M059J (cell line): ENCODE measurements around the gene HPCA. TPM values are rescaled to one million over a fixed set of nuclear protein-coding genes. Genes with fewer than 3 reads are reported as not detected.
"Not testable (repeated sequence)": the region's sequence is repeated elsewhere in the genome, so short reads cannot be mapped to it uniquely, and the experiment has no call there.

ENCODE experiments used
- DNase-seq: peaks from one replicate; pipeline ENCODE4 v3.0.0-alpha.2; 2012; ENCODE audit warnings: low read depth
- total RNA-seq: library from RNA; depleted of rRNA; stranded (reverse); fragments of >200 nt; shearing (Covaris generic); gene quantifications from 2 replicates; pipeline ENCODE4 v1.2.3, GENCODE V29; 2014

The HPCA gene
- total RNA-seq, 1 experiment from 2014 or later = 0.07 TPM

- no peak for DNase-seq
Observed at GRCh38 chr1:32902535-32902920, 16.2 kb downstream of the HPCA start.

GRCh38 chr1:32903991-32904785 lies 17.9 kb downstream of the HPCA start:
- no peak for DNase-seq

- DNase-seq = no peak
Observed at GRCh38 chr1:32904797-32905196, 18.5 kb downstream of the HPCA start.

- not testable (repeated sequence) for DNase-seq
Observed at GRCh38 chr1:32905588-32905987, 19.3 kb downstream of the HPCA start.

- no peak for DNase-seq
Observed at GRCh38 chr1:32906654-32907053, 20.4 kb downstream of the HPCA start.

DNA sequence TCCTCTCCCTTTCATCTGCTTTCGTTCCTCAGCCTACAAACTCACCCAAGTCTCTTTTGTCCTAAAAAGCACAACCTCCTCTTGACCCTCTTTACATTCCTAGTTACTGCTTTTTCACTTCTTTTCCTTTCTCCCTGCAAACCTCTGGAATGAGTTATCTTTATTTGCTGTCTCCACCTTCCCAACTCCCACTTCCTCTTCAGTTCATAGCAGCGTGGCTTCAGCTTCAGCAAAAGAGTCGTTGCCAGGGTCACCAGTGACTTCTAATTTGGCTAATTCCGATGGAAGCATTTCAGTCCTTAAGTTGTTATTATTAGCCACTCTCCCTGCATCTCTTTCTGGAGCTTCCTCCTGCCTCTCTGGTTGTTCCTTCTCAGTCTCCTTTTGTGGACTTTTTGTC lies 21.1 kb downstream of the HPCA start:
- no peak for DNase-seq

DNA sequence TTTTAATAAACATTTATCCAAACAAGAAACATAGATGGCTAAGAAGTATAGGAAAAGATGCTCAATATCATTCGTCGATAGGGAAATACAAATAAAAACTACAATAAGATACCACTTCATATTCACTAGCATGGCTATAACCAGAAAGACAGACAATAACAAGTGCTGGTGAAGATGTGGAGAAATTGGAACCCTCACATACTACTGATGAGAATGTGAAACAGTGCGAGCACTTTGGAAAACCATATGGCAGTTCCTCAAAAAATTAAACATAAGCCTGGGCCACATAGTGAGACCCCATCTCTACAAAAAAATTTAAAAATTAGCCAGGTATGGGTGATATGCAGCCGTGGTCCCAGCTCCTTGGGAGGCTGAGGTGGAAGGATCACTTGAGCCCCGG lies 24.0 kb downstream of the HPCA start:
- DNase-seq = no peak

- DNase-seq = no peak
Observed at GRCh38 chr1:32915766-32916706, 29.7 kb downstream of the HPCA start.

DNA sequence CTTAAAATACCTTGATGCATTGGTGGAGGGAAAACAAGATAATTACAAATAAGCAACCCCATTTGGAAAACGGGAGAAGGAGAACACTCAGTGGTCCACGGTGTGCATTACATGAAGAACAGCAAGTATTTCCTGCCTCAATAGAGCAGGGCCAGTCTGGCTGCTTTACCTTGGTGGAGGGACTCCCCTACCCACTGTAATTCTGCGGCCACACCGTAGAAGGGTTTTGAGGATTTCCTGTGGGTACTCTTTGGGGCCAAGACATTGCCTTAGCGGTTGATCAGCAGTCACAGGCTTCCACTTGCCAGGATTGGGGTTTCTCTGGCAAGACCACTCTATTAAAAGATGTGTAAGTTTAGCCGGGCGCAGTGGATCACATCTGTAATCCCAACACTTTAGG lies 31.2 kb downstream of the HPCA start:
- DNase-seq = no peak

DNA sequence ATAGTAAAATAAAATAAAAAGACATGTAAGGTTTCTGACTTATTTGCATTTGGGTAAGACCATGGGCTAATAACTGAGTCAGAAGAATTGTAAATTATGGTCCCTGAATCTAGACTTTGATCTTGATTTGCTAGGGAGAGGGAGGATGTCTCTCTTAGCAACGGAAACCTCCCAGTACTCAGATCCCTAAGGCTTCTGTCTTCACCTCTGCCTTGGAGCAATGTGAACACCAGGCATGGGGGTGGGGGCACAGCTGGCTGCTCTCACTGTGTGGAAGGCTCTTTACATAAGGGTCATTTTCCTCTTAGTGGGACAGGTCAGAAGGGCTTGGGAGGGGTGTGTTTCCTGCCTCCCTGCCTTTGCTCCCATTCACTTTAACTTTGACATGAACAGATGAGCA lies 31.9 kb downstream of the HPCA start:
- no peak for DNase-seq

DNA sequence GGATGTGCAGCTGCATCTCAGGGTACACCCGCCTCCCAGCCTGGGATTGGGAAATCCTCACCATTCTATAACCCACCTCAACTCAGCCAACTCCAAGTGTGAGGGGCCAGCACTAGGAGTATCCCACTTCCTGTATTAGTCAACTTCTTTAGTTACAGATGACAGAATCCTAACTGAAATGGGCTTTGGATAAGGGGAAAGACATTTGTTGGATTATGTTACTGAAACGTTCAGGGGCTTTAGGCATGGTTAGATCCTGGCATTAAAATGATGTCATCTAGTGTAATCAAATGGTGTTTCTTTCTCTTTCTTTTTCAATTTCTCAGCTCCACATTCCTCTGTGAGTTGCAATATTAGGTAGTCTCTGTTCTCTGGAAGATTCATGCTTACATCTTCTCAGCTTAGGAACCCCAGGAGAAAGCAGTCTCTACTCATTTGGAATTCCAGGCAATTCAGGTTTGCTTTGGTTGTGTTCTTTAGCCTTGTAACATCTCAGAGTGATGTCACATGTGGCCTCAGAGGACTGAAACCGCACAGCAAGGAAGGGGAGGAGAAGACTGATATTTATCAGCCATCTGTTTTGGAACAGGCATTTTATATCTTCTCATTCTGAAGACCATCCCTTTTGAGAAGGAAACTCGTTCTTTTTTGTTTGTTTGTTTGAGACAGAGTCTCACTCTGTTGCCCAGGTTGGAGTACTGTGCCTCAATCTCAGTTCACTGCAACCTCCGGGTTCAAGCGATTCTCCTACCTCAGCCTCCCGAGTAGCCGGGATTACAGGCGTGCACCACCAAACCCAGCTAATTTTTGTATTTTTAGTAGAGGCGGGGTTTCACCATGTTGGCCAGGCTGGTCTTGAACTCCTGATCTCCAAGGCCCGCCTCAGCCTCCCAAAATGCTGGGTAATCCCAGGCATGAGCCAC lies 33.8 kb downstream of the HPCA start:
- DNase-seq = peak; percentile 59

GRCh38 chr1:32920833-32921232 lies 34.5 kb downstream of the HPCA start:
- peak; percentile 39 for DNase-seq

- no peak for DNase-seq
Observed at GRCh38 chr1:32924881-32925344, 38.6 kb downstream of the HPCA start.

GRCh38 chr1:32925403-32926162 lies 39.3 kb downstream of the HPCA start:
- peak; percentile 39 for DNase-seq

DNA sequence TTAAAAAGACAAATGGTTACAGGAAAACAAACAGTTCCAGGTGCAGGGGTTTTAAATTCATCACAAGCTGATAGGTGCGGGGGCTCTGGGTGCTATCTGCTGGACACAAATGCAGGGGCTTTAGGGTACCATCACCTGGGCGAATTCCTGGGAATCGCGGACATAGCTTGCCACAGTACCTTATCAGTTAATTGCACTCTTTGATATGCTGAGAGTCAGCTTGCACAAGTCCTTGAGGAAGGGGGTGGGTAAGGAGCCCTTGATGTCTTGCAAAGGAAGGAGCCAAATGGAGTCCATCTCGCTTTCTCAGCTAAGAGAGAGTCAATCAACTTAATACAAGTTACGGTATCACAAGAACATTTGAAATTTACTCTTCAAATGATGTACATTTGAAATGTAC lies 40.3 kb downstream of the HPCA start:
- no peak for DNase-seq

- DNase-seq = no peak
Observed at GRCh38 chr1:32927441-32927840, 41.1 kb downstream of the HPCA start.

GRCh38 chr1:32928285-32928684 lies 42.0 kb downstream of the HPCA start:
- no peak for DNase-seq

DNA sequence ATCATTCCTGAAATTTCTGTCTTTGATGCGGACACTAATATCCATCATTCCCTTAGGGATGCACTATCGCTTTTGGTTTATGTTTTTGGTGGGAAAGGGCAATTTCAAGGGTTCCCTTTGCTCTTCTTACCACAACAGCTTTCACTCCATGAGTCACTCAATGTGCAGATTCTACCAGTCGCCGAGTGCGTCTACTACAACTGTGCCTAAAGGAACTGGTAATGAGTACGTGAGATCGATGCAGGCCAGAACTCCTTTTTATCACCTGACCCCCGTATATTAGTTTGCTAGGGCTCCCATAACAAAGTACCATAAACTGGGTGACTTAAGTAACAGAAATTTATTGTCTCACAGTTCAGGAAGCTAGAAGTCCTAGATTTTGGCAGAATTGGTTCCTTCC lies 42.4 kb downstream of the HPCA start:
- no peak for DNase-seq

GRCh38 chr1:32929366-32929765 lies 43.1 kb downstream of the HPCA start:
- no peak for DNase-seq

DNA sequence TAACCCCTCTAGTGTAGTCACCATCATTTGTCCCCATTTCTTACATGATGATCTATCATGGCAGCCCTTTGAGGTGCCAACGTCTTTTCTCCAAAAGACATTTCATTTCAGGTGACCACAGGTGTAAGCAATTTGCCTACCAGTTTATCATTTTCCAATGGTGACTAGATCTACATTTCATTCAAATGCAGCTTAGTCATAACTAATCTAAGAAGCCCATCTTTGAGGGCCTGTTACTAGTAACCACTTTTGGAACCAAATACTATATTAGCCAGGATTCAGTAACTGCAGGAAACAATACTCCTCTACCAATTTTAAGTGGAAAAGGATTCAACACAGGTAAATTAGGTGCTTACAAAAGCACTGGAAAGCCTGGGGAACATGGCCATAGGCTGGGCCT lies 45.5 kb downstream of the HPCA start:
- no peak for DNase-seq

GRCh38 chr1:32933742-32934322 lies 47.5 kb downstream of the HPCA start:
- peak; percentile 96 for DNase-seq
